ENCODE results near the gene TLL2.

The TLL2 gene

GRCh38 chr10:96507044-96507443 is 6.7 kb downstream of the TLL2 start:
- no peak for DNase-seq (ENCODE audit: low read depth in 2 of 2)

GRCh38 chr10:96505150-96506136 is 8.3 kb downstream of the TLL2 start:
- DNase-seq (ENCODE audit: low read depth in 2 of 2) = no peak

- DNase-seq (ENCODE audit: low read depth in 2 of 2) = no peak
Measured at GRCh38 chr10:96502561-96503282, 11.0 kb downstream of the TLL2 start.

GRCh38 chr10:96501985-96502384 is 11.7 kb downstream of the TLL2 start:
- DNase-seq (ENCODE audit: low read depth in 2 of 2) = no peak

GRCh38 chr10:96500519-96500918 is 13.2 kb downstream of the TLL2 start:
- DNase-seq (ENCODE audit: low read depth in 2 of 2) = no peak

GRCh38 chr10:96500050-96500449 is 13.7 kb downstream of the TLL2 start:
- no peak for DNase-seq (ENCODE audit: low read depth in 2 of 2)

GRCh38 chr10:96497391-96497790 is 16.3 kb downstream of the TLL2 start:
- no peak for DNase-seq (ENCODE audit: low read depth in 2 of 2)

- no peak for DNase-seq (ENCODE audit: low read depth in 2 of 2)
Measured at GRCh38 chr10:96496281-96496925, 17.3 kb downstream of the TLL2 start.

GRCh38 chr10:96495544-96495943 is 18.2 kb downstream of the TLL2 start:
- DNase-seq (ENCODE audit: low read depth in 2 of 2) = no peak

- no peak for DNase-seq (ENCODE audit: low read depth in 2 of 2)
Measured at GRCh38 chr10:96494694-96495093, 19.0 kb downstream of the TLL2 start.

- no peak for DNase-seq (ENCODE audit: low read depth in 2 of 2)
Measured at GRCh38 chr10:96493871-96494525, 19.7 kb downstream of the TLL2 start.

GRCh38 chr10:96493254-96493653 is 20.5 kb downstream of the TLL2 start:
- DNase-seq (ENCODE audit: low read depth in 2 of 2) = no peak

- DNase-seq (ENCODE audit: low read depth in 2 of 2) = no peak
Measured at GRCh38 chr10:96491303-96491702, 22.4 kb downstream of the TLL2 start.

GRCh38 chr10:96488161-96488935 is 25.4 kb downstream of the TLL2 start:
- DNase-seq (ENCODE audit: low read depth in 2 of 2) = no peak

GRCh38 chr10:96482815-96483588 is 30.7 kb downstream of the TLL2 start:
- no peak for DNase-seq (ENCODE audit: low read depth in 2 of 2)

GRCh38 chr10:96478355-96478754 is 35.4 kb downstream of the TLL2 start:
- DNase-seq (ENCODE audit: low read depth in 2 of 2) = no peak

GRCh38 chr10:96473866-96474265 is 39.9 kb downstream of the TLL2 start:
- no peak for DNase-seq (ENCODE audit: low read depth in 2 of 2)

GRCh38 chr10:96470116-96470743 is 43.5 kb downstream of the TLL2 start:
- no peak for DNase-seq (ENCODE audit: low read depth in 2 of 2)

GRCh38 chr10:96468845-96469244 is 44.9 kb downstream of the TLL2 start:
- DNase-seq (ENCODE audit: low read depth in 2 of 2) = no peak

- DNase-seq (ENCODE audit: low read depth in 2 of 2) = no peak
Measured at GRCh38 chr10:96465599-96465998, 48.1 kb downstream of the TLL2 start.

Measured in activated CD8-positive, alpha-beta memory T cell treated with anti-CD3 and anti-CD28 coated beads for 4 hours (primary cell).